Pulmonary artery endothelial cell (primary cell): ENCODE data around the gene AMN. TPM values are rescaled to one million over a fixed set of nuclear protein-coding genes. Genes with fewer than 3 reads are reported as not detected.

ENCODE experiments used
- DNase-seq: peaks from one replicate; pipeline ENCODE4 v3.0.0-alpha.2; 2011; ENCODE audit warnings: low read depth, low spot score
- total RNA-seq: library from RNA; depleted of rRNA; stranded (reverse); fragments of >200 nt; gene quantifications from 2 replicates; pipeline ENCODE4 v1.2.3, GENCODE V29; 2014

AMN gene
- total RNA-seq, 1 donor from 2014 or later, result 0.13 TPM

DNA sequence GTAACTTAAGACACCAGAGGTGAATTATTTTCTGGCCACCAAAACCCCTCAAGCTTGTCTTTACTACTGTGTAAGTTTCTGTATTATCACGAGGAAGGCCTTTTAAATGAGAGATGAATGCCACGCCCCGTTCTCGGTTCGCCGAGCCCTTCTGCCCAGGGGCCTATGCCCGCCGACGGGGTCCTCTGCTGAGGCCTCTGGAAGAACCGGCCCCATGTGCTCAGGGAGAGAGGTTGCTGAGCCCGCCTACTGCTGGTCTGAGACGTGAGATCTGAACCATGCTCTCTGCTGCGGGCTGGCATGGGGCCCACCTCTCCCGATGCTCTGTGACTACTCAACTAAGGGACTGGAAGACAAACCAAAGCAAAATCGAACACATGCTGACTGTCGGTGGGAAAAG lies 21.0 kb downstream of the AMN start:
- DNase-seq, result no peak

GRCh38 chr14:102943979-102944378 lies 21.5 kb downstream of the AMN start:
- no peak for DNase-seq

DNA sequence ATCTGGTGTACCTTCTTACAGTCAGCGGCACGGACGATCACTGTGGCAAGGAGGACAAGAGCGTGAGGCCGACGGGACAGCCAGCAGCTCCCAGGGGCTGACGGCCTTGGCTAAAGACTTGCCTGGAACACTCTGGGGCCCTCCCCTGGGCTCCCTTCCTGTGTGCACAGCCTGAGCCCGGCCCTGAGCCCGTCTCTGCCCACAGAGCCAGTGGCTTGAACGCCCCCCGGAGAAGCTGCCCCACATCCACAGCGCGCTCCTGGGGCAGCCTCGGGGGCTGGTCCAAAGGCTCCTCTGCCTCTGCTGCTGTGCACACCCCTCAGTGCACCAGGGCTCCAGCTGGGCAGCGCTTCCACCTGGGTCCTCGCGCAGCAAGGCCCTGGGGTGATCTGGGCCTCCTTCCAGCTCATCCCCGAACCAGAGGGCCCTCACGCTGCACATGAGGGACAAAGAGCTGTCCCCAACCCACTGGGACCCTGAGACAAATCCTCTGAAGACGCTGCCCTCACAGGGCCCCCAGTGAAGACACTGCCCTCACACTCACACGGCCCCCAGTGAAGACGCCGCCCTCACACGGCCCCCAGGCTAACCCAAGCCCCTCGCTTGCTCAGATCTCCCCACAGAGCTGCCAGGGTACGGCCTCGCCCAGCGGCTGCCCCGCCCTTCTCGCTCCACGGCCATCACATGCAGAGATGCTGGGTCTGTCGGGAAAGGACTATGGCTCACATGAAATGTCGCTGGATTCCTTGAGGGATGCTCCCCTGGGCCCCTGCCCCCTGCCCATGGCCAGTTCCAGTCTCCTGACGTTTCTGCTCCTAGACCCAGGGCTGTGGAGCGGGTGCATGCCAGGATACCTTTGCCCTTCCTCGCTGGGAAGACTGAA lies 22.2 kb downstream of the AMN start:
- DNase-seq, result no peak

- no peak for DNase-seq
Measured at GRCh38 chr14:102945346-102946130, 23.1 kb downstream of the AMN start.

DNA sequence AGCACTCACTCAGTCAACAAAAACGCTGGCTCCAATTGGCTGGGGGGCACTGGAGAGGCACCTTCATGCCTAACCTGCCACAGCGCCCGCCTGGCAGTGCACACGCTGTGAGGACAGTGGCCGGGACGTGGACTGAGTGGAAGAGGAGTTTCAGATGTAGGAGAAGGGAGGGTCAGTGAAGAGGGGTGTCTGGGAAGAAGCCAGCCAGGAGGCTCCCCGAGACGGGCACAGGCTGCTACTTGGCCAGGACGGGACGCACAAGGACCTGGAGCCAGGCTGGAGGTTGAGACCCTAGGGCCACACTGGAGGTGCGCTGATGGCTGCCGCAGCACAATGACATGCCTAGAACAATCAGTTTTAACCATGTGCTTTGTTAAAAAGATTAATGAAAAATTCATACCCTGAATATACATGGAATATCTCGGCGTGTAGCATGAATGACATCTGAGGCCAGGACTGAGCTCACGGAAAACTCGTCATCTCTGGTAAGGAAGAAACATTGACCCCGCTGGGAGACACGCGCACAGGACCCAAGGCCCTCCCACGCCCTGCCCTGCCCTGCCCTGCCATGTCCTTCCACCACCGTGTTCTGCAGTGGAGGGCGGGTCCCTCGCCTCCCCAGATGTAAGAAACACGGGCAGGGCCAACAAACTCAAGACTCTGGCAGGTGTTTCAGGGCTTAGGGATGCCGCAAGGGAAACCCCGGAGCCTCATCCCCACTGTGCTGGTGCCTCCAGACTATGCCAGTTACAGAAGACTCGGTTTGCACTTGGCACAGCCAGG lies 25.0 kb downstream of the AMN start:
- DNase-seq, result no peak

DNA sequence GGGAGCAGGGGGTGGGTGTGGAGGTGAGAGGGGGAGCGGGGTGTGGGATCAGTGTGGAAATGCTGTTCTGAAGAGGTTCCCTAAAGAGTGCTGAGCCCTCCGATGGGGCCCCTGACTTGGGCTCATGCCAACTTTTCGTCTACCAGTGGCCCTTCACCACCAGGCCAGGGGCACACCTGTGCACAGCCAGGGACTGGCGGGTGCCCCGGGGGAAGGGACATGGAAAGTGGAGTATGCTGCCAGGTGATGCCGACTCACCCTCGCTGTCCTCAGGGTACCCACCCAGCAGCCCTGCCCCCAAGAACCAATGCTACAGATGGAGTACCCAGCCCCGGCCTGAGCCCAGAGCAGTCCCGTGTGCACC lies 26.2 kb downstream of the AMN start:
- DNase-seq, result no peak

GRCh38 chr14:102949062-102949800 lies 26.8 kb downstream of the AMN start:
- DNase-seq, result no peak

- no peak for DNase-seq
Measured at GRCh38 chr14:102949801-102950451, 27.5 kb downstream of the AMN start.

DNA sequence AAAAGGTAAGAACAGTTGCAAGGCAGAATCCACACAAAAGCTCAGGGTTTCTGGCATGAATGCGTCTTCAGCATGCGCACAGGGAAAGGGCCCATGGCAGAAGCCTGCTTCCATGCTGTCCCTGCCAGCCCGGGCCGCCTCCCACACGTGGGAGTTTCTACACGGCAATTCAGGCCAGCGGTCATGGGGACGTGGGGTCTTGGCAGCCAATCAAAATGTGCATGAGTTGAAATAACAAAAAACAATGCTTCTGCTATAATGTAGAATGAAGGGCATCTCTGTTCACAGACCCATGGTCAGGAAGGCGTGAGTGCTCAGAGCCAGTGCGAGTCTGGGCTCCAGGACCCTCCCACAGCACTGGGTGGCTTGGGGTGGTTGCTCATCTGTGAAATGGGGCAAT lies 28.6 kb downstream of the AMN start:
- no peak for DNase-seq

- DNase-seq, result no peak
Measured at GRCh38 chr14:102951799-102952198, 29.3 kb downstream of the AMN start.

DNA sequence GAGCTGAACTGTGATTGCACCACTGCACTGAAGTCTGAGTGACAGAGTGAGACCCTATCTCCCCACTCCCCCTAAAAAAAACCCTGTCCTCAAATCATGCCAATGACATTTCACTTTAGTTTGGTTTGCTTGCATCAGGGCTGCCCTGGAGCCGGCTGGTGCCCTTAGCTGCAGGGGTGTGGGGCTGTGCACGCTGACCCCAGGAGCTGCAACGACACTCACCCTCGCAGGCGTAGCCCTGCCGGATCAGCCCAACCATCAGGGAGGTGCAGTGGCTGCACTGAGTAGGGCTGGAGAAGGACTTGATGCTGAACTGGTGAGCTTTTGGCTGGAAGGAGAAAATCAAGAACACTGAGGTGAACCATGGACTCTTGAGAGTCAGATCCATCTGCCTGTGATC lies 29.8 kb downstream of the AMN start:
- no peak for DNase-seq

- DNase-seq, result no peak
Measured at GRCh38 chr14:102953100-102953499, 30.6 kb downstream of the AMN start.

DNA sequence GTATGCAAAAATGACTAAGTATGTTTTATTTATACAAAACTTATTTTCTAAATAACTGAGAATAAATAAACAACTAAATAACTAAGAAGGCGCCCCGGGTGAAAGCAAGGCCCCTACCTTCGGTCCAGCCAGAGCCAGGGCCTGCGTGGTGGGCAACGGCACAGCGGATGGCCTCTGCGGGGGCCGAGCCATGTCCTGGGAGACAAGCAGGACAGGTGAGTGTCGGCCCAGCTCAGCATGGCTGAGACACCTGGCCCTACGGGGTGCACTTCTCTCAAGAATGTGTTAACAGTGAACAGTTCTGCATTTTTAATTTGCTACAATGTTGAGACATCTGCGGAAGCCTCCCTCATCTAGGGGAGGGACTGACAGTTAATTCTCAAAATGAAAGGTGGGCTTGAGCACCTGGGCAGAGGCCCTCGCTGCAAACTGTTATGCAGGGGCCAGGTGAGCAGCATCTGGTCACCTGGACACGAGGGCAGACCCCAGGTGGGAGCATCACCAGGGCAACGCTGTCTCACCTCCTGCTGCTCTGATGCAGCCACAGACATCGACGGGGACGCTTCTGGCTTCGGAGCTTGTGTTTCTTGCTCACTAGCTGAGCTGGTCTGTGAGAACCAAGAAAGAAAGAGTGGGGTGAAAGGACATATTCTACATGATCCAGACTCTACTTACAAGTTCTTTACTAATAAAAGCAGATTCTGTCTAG lies 31.8 kb downstream of the AMN start:
- no peak for DNase-seq

- no peak for DNase-seq
Measured at GRCh38 chr14:102955636-102956408, 33.4 kb downstream of the AMN start.

DNA sequence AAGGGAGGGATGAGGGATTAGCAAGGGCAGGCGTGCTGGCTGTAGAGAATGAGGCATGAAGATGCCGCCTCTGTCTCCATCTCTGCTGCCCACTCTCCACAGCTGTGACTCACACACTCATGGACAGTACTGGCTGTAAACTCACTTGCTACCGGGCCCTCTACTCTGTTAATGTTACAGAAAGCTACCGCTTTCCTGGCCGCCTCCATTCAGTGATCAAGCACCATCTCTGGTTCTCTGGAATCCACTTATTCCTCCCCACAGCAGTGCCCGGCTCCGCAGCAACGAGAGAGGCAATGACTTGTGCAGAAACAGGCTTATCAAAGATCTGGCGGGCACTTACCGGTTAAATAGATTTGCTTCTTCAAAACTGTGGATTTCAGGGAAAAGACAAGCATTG lies 34.8 kb downstream of the AMN start:
- no peak for DNase-seq

DNA sequence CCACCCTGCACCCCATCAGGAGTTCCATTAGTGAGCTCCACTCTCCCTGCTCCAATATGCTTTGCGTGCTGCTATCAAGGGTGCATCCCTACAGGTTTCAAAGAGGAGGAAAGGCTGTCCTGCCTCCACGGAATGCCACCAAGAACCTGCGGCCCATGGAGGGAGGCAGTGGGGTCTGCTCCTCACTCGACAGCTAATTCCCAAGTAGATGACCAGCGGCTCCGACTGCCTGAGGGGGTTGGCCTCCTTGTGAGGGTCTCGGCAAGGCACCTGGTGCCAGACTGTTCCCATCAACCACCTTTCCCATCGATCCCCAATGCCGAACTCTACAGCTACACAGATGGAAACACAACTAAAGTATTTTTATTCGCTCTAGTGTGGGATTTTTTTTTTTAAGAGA lies 36.0 kb downstream of the AMN start:
- no peak for DNase-seq

- DNase-seq, result no peak
Measured at GRCh38 chr14:102962111-102962627, 39.7 kb downstream of the AMN start.

DNA sequence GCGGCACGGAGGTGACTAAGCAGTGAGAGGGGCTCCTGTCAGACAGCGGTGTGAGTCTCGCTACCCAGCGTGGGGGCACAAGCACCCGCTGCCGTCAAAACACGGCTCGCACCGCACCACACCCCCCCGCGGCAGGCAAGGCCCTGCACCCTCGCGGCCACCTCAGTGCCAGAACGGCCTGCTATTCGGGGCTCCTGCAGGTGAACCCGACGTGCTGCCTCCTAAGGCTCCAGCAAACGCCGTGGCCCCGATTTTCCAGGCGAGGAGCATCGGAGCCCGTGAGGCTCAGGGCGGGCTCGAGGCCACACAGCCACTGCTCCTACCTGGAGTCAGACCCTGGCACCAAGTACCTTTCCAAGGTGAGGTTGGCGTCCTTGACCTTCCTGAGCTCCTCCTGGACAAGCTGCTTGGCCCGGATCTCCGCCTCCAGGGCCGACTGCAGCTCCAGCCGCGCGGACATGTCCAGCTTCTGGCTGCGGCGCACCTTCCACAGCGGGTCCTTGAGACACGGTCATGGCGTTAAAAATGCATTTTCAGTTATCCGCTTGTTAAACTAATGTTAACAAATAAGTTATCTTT lies 41.8 kb downstream of the AMN start:
- DNase-seq, result no peak

DNA sequence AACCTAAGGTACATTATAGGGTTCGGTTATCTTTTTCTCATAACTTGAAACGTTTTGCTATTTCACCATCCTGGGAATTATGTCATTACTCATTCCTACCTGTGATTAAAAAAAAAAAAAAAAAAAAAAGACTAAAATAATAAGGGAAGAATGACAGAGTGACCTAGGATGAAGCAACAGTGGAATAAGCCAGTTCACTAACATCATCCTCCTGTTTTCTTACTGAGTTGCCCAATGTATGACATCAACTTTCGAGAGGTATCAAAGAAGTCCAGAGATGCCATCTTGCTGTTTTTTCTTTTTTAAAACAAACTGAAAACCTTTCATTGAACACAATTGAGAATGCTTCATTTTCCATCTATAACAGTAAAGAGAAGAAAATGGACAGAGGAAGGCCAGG lies 42.8 kb downstream of the AMN start:
- no peak for DNase-seq
